ENCODE results near the gene MTFR1L.

DNA sequence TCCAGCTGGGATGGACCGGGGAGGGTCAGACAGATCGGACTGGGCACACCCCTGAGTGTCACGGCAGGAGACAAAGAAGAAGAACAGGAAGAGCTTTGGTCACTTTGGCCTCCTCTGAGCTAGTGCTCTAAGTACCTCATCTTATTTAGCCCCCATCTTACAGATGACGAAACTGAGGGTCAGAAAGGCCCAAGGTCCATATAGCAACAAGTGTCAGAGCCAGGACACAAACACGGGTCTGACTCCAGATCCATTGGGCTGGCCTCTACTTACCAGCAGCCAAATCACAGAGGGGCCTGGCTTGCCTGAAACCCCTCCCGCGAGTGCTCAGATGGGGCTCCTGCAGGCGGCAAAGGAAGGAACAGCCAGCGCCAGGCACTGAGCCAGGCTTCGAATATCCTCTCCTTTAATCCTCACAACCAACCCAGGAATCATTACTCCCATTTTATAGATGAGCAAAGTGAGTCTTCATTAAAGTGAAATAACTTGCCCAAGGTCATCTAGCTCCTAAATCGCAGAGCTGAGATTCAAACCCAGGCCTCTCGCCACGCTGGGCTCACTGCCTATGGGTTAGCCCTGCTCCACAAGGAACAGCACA is 45.4 kb upstream of the MTFR1L start:
- TF ChIP-seq ZBTB7A (IDR thresholded peaks at IDR 0.05; ENCODE audit: borderline replicate concordance, control insufficient read depth, low read depth, low read length) (no peak), NFIC (IDR thresholded peaks at IDR 0.05) (no peak), ETV5 (CRISPR knock-in tag; IDR thresholded peaks at IDR 0.05; ENCODE audit: low read depth) (no peak), CCNT2 (IDR thresholded peaks at IDR 0.05; ENCODE audit: borderline replicate concordance, extremely low read depth, insufficient read length, low read depth, low read length) (no peak)
- TF ChIP-seq, protein P1, sequence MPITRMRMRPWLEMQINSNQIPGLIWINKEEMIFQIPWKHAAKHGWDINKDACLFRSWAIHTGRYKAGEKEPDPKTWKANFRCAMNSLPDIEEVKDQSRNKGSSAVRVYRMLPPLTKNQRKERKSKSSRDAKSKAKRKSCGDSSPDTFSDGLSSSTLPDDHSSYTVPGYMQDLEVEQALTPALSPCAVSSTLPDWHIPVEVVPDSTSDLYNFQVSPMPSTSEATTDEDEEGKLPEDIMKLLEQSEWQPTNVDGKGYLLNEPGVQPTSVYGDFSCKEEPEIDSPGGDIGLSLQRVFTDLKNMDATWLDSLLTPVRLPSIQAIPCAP (CRISPR knock-in tag; IDR thresholded peaks at IDR 0.05; ENCODE audit: borderline replicate concordance) = no peak
